T47D (cell line): Measurements from ENCODE around the gene APBA2.

Experiments
- DNase-seq, 2 experiments: peaks; one replicate each; pipeline versions ENCODE4 v3.0.0 to v3.0.0-alpha.2; 2011 to 2012; ENCODE audit warnings: low read depth in 1 of 2, low spot score in 1 of 2
- JUND ChIP-seq: IDR thresholded peaks from 2 replicates; pipeline ENCODE4 v1.6.1; 2012; ENCODE audit warnings: low read depth
- in situ Hi-C: cut with HindIII; loops from 2 replicates; pipeline ENCODE4 v1.10.0; 2016; ENCODE audit warnings: low sequenced_read_pairs, low pct_unique_long_range_greater_than_20kb

APBA2 gene

GRCh38 chr15:28918141-28918983 is 32.6 kb downstream of the APBA2 start:
- in situ Hi-C loops: no loop called here
- DNase-seq: peak in 1 of 2 experiments; percentile 25
- TF ChIP-seq JUND: no peak

DNA sequence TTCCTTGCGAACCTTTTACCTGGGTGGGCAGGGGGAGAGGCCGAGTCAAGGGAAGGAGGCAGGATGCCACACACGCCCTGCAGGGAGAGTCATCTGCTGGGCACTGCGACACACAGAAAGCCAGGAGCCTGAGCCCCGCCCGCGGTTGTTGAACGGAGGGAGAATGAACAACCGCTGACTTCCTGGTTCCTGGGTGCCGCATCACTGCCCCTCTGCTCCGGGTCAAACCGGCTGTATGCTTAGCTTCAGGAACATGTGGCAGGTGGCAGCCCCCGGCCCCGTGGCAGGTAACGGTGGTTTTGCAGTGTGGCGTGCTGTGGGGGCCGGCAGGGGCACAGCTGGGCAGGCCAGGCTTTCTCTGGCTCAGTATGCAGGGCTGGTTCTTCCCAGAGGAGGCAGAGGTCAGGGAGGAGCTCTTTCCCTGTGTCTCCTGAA is 33.4 kb downstream of the APBA2 start:
- TF ChIP-seq JUND: no peak
- in situ Hi-C loops: no loop called here
- no peak for DNase-seq

- no peak for DNase-seq
- TF ChIP-seq JUND: no peak
- in situ Hi-C loops: no loop called here
These were observed 34.2 kb downstream of the APBA2 start for GRCh38 chr15:28919679-28920655.

- TF ChIP-seq JUND: no peak
- in situ Hi-C loops: no loop called here
- no peak for DNase-seq
These were observed 35.1 kb downstream of the APBA2 start for GRCh38 chr15:28920781-28921331.

DNA sequence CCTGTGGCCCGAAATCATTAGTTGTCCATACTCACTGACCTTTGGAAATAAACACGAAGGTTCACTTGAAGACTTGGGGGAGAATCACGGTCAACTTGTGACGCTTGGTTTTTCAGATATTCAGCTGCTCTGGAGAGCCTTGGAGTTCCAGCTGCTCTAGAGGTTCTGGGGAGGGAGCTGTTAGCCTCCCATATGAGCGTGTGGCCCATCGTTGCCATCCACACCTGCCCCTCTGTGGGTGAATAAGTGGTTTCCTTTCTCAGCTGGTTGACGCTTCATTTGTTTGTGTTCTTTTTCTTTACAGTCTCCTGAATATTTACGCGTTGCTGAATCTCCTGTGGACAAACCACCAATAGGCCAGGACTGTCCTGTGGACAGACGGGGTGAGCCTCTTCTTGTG is 35.6 kb downstream of the APBA2 start:
- no peak for TF ChIP-seq JUND
- DNase-seq: no peak
- in situ Hi-C loops: no loop called here

GRCh38 chr15:28921919-28922706 is 36.3 kb downstream of the APBA2 start:
- in situ Hi-C loops: no loop called here
- no peak for DNase-seq
- TF ChIP-seq JUND: no peak

DNA sequence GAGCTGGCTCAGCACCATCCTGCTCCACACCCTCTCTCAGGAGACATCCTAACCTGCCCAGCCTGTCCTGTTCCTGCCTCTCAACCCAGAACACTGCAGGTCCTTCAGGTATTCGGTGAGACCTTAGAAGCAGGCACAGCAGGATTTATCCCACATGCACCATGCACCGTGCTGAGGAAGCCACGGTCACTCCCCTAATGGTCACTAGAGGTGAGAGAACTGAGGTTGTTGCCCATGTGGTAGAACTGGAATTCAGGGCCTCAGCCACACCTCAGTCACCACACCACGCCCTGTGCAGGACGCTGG is 36.9 kb downstream of the APBA2 start:
- no peak for TF ChIP-seq JUND
- in situ Hi-C loops: no loop called here
- peak in 1 of 2 experiments; percentile 13 for DNase-seq

- in situ Hi-C loops: no loop called here
- no peak for DNase-seq
- TF ChIP-seq JUND: no peak
These were observed 38.0 kb downstream of the APBA2 start for GRCh38 chr15:28923726-28924280.

DNA sequence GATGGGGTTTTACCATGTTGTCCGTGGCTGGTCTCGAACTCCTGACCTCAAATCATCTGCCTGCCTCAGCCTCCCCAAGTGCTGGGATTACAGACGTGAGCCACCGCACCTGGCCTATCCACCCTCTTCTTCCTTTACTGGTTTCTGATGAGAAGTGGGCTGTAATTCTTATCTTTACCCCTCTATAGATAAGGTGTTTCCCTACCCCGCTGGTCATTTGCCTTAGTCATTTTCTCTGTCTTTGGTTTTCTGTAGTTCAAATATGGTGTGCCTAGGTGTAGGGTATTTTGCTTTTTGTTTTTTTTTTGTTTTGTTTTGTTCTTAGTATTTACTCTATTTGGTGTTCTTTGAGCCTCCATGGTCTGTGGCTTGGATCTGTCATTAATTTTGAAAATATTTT is 41.3 kb downstream of the APBA2 start:
- no peak for TF ChIP-seq JUND
- DNase-seq: no peak
- in situ Hi-C loops: no loop called here

DNA sequence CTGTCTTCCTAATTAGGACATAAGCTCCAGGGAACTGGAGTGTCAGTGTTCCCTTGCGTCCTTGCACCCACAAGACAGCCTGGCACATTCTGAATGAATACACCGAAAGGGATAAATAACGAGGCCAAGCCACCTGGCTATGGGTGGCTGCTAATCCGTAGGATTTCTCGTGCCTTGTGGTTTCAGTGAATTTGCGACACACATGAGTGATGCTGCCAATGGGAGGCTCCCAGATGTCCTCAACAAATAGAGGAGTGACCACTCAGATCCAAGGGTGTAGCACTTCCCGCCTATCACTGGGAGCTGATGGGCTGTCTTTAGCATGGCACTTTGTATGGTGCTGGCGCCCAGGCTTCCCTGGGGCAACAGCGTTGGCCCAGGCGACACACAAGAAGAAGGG is 43.4 kb downstream of the APBA2 start:
- TF ChIP-seq JUND: no peak
- in situ Hi-C loops: no loop called here
- no peak for DNase-seq

DNA sequence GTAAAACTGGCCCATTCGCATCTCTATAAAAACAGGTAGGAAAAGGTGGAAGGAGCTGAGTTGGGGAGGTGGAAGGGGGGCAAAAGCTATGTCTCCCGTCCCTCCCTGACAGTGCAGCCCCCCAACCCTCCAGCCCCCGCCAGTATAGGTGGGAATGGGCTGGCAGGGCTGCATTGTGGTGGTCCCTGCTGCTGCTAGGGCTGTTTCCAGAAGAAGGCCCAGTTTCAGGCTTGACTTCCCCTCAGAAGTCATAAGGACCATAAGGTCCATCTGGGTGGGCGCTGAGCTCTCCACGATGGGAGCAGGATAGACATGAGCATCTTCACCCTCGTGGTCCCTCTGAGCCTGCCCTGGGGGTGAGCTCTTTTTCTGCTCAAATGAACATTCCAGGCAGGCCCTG is 44.2 kb downstream of the APBA2 start:
- no peak for TF ChIP-seq JUND
- DNase-seq: no peak
- in situ Hi-C loops: no loop called here

DNA sequence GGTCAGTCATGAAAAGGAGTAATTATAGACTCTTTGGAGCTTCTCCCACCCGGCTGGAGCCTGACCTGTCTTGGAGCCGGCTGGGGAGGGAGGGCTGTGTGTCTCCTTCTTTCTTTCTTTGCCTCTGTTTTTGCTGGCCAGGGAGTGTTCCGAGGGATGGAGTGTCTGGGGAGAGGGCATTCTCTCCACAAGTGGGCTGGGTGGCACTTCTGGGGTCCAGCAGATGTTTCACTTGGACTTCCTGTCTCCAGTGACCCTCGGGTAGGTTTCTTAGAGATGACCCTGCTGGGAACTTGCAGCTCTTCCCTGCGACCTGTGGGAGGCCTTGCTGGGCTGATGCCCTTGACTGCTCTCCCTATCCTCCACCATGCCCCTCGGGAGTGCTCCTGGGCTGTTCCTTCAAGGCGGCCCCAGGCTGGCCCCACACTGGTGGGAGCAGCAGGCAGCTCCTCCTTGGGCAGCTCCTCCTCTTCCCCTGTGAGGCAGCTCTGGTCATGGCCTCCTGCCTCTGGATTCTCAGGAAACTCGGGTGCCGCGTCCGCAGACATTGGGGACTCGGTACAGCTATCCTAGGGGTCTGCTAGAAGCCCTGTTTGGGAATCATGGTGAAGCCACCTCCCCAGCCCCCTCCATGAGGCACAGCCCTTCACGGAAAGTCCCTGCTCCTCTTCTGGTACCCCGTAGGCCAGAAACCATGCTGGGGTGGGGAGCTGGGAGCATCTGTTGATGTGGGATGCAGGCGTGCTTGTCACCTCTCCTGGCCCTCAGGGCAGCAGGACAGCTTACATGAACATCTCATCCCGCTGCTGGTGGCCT is 44.9 kb downstream of the APBA2 start:
- no peak for DNase-seq
- no peak for TF ChIP-seq JUND
- in situ Hi-C loops: no loop called here
